HCT116 (cell line): ENCODE measurements around the gene OR51V1. TPM values are rescaled to one million over a fixed set of nuclear protein-coding genes. Genes with fewer than 3 reads are reported as not detected.
"Not testable (repeated sequence)": the region's sequence is repeated elsewhere in the genome, so short reads cannot be mapped to it uniquely, and the experiment has no call there.

Experiments used
- ATAC-seq: fragments of 200-7000 bp; cut with Tn5 transposase; 2 replicates; pipeline ENCODE4 v1.9.1; 2020; ENCODE audit warnings: mild to moderate bottlenecking, moderate library complexity
- BruUV-seq: library from RNA; stranded (reverse); fragments of 400-500 nt; replicated peaks from 2 replicates; lab custom pipeline; 2021; lab: Mats Ljungman, UMichigan
- CTCF ChIA-PET: fragments of 300-600 bp; sonication (Branson Sonifier 250); formaldehyde crosslinking; loops from one replicate; lab custom pipeline; 2021; ENCODE audit warnings: antibody characterized with exemption; lab: Charles Lee
- POLR2A ChIA-PET: fragments of 300-600, 350-600 bp; sonication (Branson Sonifier 250); formaldehyde crosslinking; loops from one replicate; lab custom pipeline; 2021; ENCODE audit warnings: antibody characterized with exemption; lab: Charles Lee
- RAD21 ChIA-PET, 2 experiments: fragments of 300-600 bp; sonication (Branson Sonifier 250); formaldehyde crosslinking; loops; one replicate each; lab custom pipeline; 2023; ENCODE audit warnings: low total read pairs in 2 of 2; ENCODE audit not compliant: uncharacterized antibody in 2 of 2, unreplicated experiment in 2 of 2, low non-redundant PET in 1 of 2; lab: Charles Lee
- DNase-seq: peaks from one replicate; pipeline ENCODE4 v3.0.0-alpha.2; 2010; ENCODE audit warnings: low read depth, low spot score
- H2AFZ ChIP-seq: fragments of 200-600 bp; shearing (Covaris generic), sonication (generic); 2 replicates; pipeline ENCODE4 v1.6.1; 2017; ENCODE audit warnings: low read depth, mixed run types, mixed read lengths, antibody characterized with exemption, low read length; ENCODE audit not compliant: poor library complexity, severe bottlenecking
- H3K27ac ChIP-seq: 2 replicates; pipeline ENCODE4 v1.5.1; 2012; ENCODE audit warnings: low read depth, low read length
- H3K27me3 ChIP-seq: fragments of 200-600 bp; sonication (generic); 2 replicates; pipeline ENCODE4 v1.6.1; 2016; ENCODE audit warnings: mixed run types, low read length, mixed read lengths; ENCODE audit not compliant: insufficient read depth
- H3K36me3 ChIP-seq, 2 experiments: fragments of 200-500 bp in 1 of 2; fragments of 200-600 bp in 1 of 2; sonication (Bioruptor generic) in 1 of 2; sonication (generic) in 1 of 2; 2 replicates each; pipeline versions ENCODE4 v1.5.1 to v1.6.1; 2014 to 2016; ENCODE audit warnings: low read length in 2 of 2, inconsistent platforms in 1 of 2, mixed read lengths in 1 of 2, mixed run types in 1 of 2; ENCODE audit not compliant: insufficient read depth in 2 of 2, control insufficient read depth in 1 of 2
- H3K4me1 ChIP-seq, 2 experiments: fragments of 200-600 bp in 1 of 2; sonication (generic) in 1 of 2; 2 replicates each; pipeline versions ENCODE4 v1.5.1 to v1.6.1; 2012 to 2017; ENCODE audit warnings: low read length in 2 of 2, inconsistent platforms in 1 of 2, mild to moderate bottlenecking in 1 of 2, mixed read lengths in 1 of 2, mixed run types in 1 of 2, moderate library complexity in 1 of 2; ENCODE audit not compliant: insufficient read depth in 2 of 2, control insufficient read depth in 1 of 2
- H3K4me2 ChIP-seq: fragments of 200-600 bp; sonication (generic); 2 replicates; pipeline ENCODE4 v1.6.1; 2017; ENCODE audit warnings: mixed run types, low read length, mixed read lengths
- H3K4me3 ChIP-seq, 2 experiments: fragments of 200-600 bp in 1 of 2; sonication (generic) in 1 of 2; replicated peaks in 1 of 2; 2 replicates each; pipeline ENCODE4 v1.5.1; 2011 to 2016; ENCODE audit warnings: low read length in 2 of 2, control low read depth in 1 of 2, low read depth in 1 of 2, mild to moderate bottlenecking in 1 of 2, mixed read lengths in 1 of 2, mixed run types in 1 of 2
- H3K79me2 ChIP-seq: fragments of 200-600 bp; sonication (generic); 2 replicates; pipeline ENCODE4 v1.6.1; 2017; ENCODE audit warnings: mild to moderate bottlenecking, mixed run types, low read length, moderate library complexity, mixed read lengths; ENCODE audit not compliant: insufficient read depth
- H3K9ac ChIP-seq: fragments of 200-600 bp; sonication (generic); 2 replicates; pipeline ENCODE4 v1.6.1; 2016; ENCODE audit warnings: low read length, mixed read lengths
- H3K9me2 ChIP-seq: fragments of 200-600 bp; sonication (generic), shearing (Covaris generic); 2 replicates; pipeline ENCODE4 v1.6.1; 2017; ENCODE audit warnings: mixed run types, mild to moderate bottlenecking, moderate library complexity; ENCODE audit not compliant: insufficient read depth
- H3K9me3 ChIP-seq, 2 experiments: fragments of 200-500 bp in 1 of 2; fragments of 200-600 bp in 1 of 2; sonication (Bioruptor generic) in 1 of 2; sonication (generic) in 1 of 2; 2 replicates each; pipeline ENCODE4 v1.6.1; 2014 to 2017; ENCODE audit warnings: low read length in 2 of 2, mixed read lengths in 2 of 2, inconsistent platforms in 1 of 2, low read depth in 1 of 2, mild to moderate bottlenecking in 1 of 2, mixed run types in 1 of 2, moderate library complexity in 1 of 2; ENCODE audit not compliant: control insufficient read depth in 1 of 2, insufficient read depth in 1 of 2
- H4K20me1 ChIP-seq: fragments of 200-600 bp; sonication (generic), shearing (Covaris generic); 2 replicates; pipeline ENCODE4 v1.6.1; 2017; ENCODE audit warnings: mixed run types, mild to moderate bottlenecking, moderate library complexity; ENCODE audit not compliant: insufficient read depth
- CEBPB ChIP-seq: IDR thresholded peaks from 2 replicates; pipeline ENCODE4 v1.6.1; 2012; ENCODE audit warnings: low read depth
- ELF1 ChIP-seq: IDR thresholded peaks from 2 replicates; pipeline ENCODE4 v1.6.1; 2012; ENCODE audit warnings: low read depth, borderline replicate concordance
- EZH2 ChIP-seq: fragments of 200-600 bp; sonication (generic); IDR thresholded peaks from 2 replicates; pipeline ENCODE4 v1.6.1; 2017; ENCODE audit warnings: antibody characterized with exemption, mixed run types
- MAX ChIP-seq: IDR thresholded peaks from 2 replicates; pipeline ENCODE4 v1.6.1; 2012
- POLR2A ChIP-seq: IDR thresholded peaks from 2 replicates; pipeline ENCODE4 v1.7.0; 2011; ENCODE audit warnings: borderline replicate concordance; ENCODE audit not compliant: insufficient read depth, insufficient read length; ENCODE audit errors: extremely low read depth
- SIN3A ChIP-seq: IDR thresholded peaks from 2 replicates; pipeline ENCODE4 v1.6.1; 2012; ENCODE audit warnings: low read depth
- SP1 ChIP-seq: IDR thresholded peaks from 2 replicates; pipeline ENCODE4 v1.6.1; 2012; ENCODE audit warnings: low read depth
- TCF7L2 ChIP-seq: IDR thresholded peaks from 2 replicates; pipeline ENCODE4 v1.7.0; 2011; ENCODE audit warnings: borderline replicate concordance, inconsistent platforms; ENCODE audit not compliant: insufficient read depth, insufficient read length; ENCODE audit errors: extremely low read depth
- YY1 ChIP-seq: IDR thresholded peaks from 2 replicates; pipeline ENCODE4 v1.6.1; 2011; ENCODE audit warnings: low read length, low read depth, moderate library complexity, mild to moderate bottlenecking; ENCODE audit not compliant: insufficient replicate concordance; ENCODE audit errors: extremely low read depth
- ZFX ChIP-seq: fragments of 450-650 bp; IDR thresholded peaks from 2 replicates; pipeline ENCODE4 v1.6.1; 2017
- ZNF274 ChIP-seq: fragments of 200-500 bp; sonication (Bioruptor generic); IDR thresholded peaks from 2 replicates; pipeline ENCODE4 v1.6.1; 2014; ENCODE audit warnings: mild to moderate bottlenecking, low read depth, low read length, inconsistent platforms
- intact Hi-C: fragments of 100-400 bp; cut with micrococcal nuclease; formaldehyde crosslinking; loops from 2 replicates; pipeline ENCODE4 v1.10.0; 2022
- total RNA-seq: library from RNA; stranded (reverse); gene quantifications from one replicate; pipeline ENCODE4 v1.2.1, GENCODE V29; 2021; ENCODE audit not compliant: unreplicated experiment
- TF ChIP-seq, protein P1 (sequence below), 3 experiments: fragments of 200-600 bp in 1 of 3; sonication (generic) in 1 of 3; IDR thresholded peaks in 2 of 3; conservative IDR thresholded peaks in 1 of 3; 2 replicates each; pipeline ENCODE4 v1.5.1; 2012 to 2017; ENCODE audit warnings: low read depth in 2 of 3, low read length in 2 of 3, antibody characterized with exemption in 1 of 3, borderline replicate concordance in 1 of 3, control low read depth in 1 of 3, mild to moderate bottlenecking in 1 of 3, mixed read lengths in 1 of 3, mixed run types in 1 of 3, moderate library complexity in 1 of 3; ENCODE audit not compliant: insufficient read depth in 1 of 3
- TF ChIP-seq, protein P2 (sequence below): IDR thresholded peaks from 2 replicates; pipeline ENCODE4 v1.6.1; 2012; ENCODE audit warnings: low read depth

Gene OR51V1
- total RNA-seq, 1 experiment from 2014 or later: not detected

GRCh38 chr11:5171856-5172255 is 28.6 kb downstream of the OR51V1 start:
- ChIA-PET POLR2A (no interaction called here), CTCF (no interaction called here), RAD21 (no interaction called here)
- no peak overlapping the region for H3K4me3 ChIP-seq
- ATAC-seq: no peak
- no peaks in the 10 kb centered on the region for H3K9me2 ChIP-seq
- BruUV-seq: no TSS peak
- peaks cover 55% of the 10 kb centered on the region for H3K27me3 ChIP-seq
- no peak overlapping the region for H3K9ac ChIP-seq
- intact Hi-C loops: no loop called here
- H3K4me1 ChIP-seq: no peaks in the 10 kb centered on the region
- H2AFZ ChIP-seq: no peak overlapping the region
- H3K79me2 ChIP-seq: no peaks in the 10 kb centered on the region
- H3K27ac ChIP-seq: no peak overlapping the region
- no peaks in the 10 kb centered on the region for H3K36me3 ChIP-seq
- H3K9me3 ChIP-seq: no peaks in the 10 kb centered on the region
- TF ChIP-seq ELF1 (no peak), MAX (no peak), TCF7L2 (no peak), ZFX (no peak), SP1 (no peak), YY1 (no peak), SIN3A (no peak), EZH2 (no peak), ZNF274 (no peak), CEBPB (no peak), POLR2A (no peak)
- TF ChIP-seq, protein P1, sequence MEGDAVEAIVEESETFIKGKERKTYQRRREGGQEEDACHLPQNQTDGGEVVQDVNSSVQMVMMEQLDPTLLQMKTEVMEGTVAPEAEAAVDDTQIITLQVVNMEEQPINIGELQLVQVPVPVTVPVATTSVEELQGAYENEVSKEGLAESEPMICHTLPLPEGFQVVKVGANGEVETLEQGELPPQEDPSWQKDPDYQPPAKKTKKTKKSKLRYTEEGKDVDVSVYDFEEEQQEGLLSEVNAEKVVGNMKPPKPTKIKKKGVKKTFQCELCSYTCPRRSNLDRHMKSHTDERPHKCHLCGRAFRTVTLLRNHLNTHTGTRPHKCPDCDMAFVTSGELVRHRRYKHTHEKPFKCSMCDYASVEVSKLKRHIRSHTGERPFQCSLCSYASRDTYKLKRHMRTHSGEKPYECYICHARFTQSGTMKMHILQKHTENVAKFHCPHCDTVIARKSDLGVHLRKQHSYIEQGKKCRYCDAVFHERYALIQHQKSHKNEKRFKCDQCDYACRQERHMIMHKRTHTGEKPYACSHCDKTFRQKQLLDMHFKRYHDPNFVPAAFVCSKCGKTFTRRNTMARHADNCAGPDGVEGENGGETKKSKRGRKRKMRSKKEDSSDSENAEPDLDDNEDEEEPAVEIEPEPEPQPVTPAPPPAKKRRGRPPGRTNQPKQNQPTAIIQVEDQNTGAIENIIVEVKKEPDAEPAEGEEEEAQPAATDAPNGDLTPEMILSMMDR (IDR thresholded peaks at IDR 0.05 in 2 of 3, conservative IDR thresholded peaks at IDR 0.05 in 1 of 3; ENCODE audit: borderline replicate concordance in 1 of 3, insufficient read depth in 1 of 3, low read depth in 2 of 3, low read length in 2 of 3): no peak
- TF ChIP-seq, protein P2, sequence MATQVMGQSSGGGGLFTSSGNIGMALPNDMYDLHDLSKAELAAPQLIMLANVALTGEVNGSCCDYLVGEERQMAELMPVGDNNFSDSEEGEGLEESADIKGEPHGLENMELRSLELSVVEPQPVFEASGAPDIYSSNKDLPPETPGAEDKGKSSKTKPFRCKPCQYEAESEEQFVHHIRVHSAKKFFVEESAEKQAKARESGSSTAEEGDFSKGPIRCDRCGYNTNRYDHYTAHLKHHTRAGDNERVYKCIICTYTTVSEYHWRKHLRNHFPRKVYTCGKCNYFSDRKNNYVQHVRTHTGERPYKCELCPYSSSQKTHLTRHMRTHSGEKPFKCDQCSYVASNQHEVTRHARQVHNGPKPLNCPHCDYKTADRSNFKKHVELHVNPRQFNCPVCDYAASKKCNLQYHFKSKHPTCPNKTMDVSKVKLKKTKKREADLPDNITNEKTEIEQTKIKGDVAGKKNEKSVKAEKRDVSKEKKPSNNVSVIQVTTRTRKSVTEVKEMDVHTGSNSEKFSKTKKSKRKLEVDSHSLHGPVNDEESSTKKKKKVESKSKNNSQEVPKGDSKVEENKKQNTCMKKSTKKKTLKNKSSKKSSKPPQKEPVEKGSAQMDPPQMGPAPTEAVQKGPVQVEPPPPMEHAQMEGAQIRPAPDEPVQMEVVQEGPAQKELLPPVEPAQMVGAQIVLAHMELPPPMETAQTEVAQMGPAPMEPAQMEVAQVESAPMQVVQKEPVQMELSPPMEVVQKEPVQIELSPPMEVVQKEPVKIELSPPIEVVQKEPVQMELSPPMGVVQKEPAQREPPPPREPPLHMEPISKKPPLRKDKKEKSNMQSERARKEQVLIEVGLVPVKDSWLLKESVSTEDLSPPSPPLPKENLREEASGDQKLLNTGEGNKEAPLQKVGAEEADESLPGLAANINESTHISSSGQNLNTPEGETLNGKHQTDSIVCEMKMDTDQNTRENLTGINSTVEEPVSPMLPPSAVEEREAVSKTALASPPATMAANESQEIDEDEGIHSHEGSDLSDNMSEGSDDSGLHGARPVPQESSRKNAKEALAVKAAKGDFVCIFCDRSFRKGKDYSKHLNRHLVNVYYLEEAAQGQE: no peak
- H3K4me2 ChIP-seq: no peak overlapping the region
- H4K20me1 ChIP-seq: no peaks in the 10 kb centered on the region
- no peak for DNase-seq

DNA sequence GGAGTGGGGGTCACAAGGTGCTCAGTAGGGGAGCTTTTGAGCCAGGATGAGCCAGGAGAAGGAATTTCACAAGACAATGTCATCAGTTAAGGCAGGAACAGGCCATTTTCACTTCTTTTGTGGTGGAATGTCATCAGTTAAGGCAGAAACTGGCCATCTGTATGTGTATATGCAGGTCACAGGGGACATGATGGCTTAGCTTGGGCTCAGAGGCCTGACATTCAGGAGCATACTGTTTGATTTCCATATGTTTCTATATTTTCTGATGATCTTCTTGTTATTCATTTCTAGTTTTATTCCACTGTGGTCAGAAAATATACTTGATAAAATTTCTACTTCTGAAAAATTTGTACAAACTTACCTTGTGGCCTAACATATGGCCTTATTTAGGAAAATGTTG is 34.6 kb downstream of the OR51V1 start:
- not testable (repeated sequence) for ATAC-seq

More for the DNA sequence above, 34.6 kb downstream of the OR51V1 start:
- H3K4me2 ChIP-seq, H4K20me1 ChIP-seq, H3K4me3 ChIP-seq, H3K27ac ChIP-seq, RAD21 ChIA-PET, H3K9me3 ChIP-seq, BruUV-seq, H2AFZ ChIP-seq, POLR2A ChIA-PET, H3K4me1 ChIP-seq, DNase-seq, H3K9me2 ChIP-seq, H3K79me2 ChIP-seq, intact Hi-C loops, CTCF ChIA-PET, H3K9ac ChIP-seq, H3K36me3 ChIP-seq: not testable (repeated sequence)
- peaks cover 27% of the 10 kb centered on the region for H3K27me3 ChIP-seq
